GM19372 (cell line): ENCODE results near the gene IL4I1.

Experiments used
- ATAC-seq: cut with Tn5 transposase; IDR thresholded peaks from one replicate; pipeline ENCODE4 v1.9.1; 2021; ENCODE audit warnings: mild to moderate bottlenecking, low read depth, moderate library complexity; ENCODE audit not compliant: unreplicated experiment

Gene IL4I1

DNA sequence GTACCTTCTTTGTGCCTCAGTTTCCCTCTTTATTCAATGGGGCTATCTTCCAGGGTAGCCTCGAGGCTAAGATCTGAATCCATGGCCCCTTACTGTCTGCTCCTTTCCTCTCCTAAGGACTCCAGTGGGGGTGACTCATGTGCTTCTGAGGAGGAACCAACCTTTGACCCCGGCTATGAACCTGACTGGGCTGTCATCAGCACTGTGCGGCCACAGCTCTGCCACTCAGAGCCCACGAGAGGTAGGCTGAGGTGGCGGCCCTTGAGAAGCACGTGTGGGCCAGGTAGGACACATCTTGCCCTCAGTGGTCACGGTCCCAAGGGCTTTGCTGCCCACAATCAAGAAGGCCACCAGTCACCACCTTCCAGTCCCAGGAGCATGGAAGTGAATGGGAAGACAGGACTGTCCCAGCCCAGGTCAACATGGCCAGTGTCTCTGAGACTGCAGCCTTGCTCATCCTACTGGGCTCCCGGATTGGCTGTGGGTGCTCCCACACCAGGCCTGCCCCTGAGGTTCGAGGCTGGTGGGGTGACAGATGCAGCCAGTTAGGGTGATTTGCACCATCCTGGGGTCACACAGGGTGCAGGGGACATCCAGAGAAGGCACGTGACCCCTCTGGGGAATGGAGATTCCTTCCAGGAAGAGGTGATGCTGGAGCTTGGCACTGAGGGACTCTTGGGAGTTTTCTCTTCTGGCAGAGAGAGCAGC lies 16.4 kb downstream of the IL4I1 start:
- no peak for ATAC-seq

DNA sequence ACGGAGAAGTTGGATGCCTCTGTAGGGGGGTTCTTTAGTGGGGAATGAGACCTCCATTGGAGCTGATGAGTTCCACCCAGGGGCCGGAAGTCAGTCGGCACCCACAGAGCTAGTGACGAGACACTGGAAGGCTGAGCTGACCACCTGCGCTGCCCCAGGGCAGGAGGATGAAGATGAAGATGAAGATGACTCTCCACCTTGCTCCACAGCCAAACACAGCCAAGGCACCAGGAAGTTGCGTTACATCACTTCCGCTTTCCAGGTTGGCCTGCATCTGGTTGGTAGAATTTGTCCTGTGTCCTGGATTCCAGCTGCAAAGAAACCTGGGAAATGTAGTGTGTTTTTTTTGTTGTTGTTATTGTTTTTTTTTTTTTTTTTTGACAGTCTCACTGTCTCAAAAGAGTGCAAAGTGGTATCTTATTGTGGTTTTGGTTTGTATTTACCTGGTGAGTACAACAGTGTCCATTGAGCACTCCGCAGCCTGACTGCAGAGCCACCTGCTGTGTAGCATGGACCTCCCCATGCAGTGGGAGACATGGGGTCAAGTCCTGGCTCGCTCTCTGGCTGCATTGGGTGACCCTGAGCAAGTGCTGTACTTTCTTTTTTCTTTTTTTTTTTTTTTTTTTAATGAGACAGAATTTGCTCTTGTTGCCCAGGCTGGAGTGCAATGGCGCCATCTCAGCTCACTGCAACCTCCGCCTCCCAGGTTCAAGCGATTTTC lies 17.3 kb downstream of the IL4I1 start:
- no peak for ATAC-seq

DNA sequence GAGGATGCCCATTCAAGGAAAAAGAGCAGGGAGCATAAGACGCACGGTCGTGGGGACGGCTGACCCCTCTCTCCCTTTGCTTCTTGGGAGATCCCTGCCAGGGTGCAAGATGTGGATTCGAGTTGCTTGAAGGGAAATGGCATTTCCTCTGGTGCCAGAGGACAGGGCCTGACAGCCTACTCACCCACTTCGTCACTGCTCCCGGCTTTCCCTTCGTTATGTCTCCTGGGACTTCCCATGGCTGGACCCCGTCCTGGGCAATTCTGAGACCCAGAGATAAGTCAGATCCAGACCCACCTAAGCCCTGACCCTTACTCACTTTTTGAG lies 18.0 kb downstream of the IL4I1 start:
- no peak for ATAC-seq

DNA sequence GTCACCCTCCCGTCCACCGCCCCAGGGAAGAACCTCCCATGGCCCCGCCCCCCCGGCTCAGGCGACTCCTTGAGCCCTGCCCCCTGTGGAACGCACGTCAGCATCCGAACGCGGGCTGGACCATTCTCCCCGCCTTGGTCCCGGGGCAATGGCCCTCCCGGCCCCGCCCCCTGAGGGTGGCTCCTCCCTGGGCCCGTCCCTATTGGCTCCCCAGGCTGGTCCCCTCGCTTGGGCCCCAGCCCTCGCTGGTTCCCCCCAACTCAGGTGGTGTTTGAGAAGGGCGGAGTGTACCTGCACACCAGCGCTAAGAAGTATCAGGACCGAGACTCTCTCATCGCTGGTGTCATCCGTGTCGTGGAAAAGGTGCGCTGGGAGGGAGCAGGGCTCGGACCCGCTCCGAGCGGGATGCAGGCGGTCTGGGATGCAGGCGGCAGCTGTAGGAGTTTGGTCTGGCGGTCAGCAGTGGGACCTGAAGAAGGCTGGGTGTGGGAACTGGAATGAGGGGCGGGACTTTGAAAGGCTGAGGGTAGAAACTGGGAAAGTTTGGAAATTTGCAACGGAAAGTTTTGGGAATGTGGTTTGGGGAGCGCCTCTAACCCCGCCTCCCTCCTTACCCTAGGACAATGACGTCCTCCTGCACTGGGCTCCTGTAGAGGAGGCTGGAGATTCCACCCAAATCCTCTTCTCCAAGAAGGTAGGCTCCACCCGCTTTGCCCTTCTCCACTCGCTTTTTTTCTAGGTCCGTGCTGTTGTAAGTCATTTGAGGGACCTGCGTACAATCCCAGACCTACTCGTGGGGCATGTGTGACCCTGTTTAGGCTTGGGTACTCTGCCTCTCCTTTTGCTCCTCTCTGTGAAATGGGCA lies 18.6 kb downstream of the IL4I1 start:
- peak; percentile 43 for ATAC-seq

- peak; percentile 52 for ATAC-seq
These were observed 19.4 kb downstream of the IL4I1 start, which contains the start of the genes AKT1S1 and TBC1D17 for GRCh38 chr19:49877020-49877878. Gene AKT1S1 (minus strand): TSS chr19:49877355. CDS start chr19:49873295, 4,060 bp downstream. Gene TBC1D17 (plus strand): TSS chr19:49877702. CDS start chr19:49877724, 22 bp downstream.

GRCh38 chr19:49876422-49877019 lies 20.2 kb downstream of the IL4I1 start:
- peak; percentile 43 for ATAC-seq

- no peak for ATAC-seq
These were observed 20.7 kb downstream of the IL4I1 start for GRCh38 chr19:49875857-49876421.

DNA sequence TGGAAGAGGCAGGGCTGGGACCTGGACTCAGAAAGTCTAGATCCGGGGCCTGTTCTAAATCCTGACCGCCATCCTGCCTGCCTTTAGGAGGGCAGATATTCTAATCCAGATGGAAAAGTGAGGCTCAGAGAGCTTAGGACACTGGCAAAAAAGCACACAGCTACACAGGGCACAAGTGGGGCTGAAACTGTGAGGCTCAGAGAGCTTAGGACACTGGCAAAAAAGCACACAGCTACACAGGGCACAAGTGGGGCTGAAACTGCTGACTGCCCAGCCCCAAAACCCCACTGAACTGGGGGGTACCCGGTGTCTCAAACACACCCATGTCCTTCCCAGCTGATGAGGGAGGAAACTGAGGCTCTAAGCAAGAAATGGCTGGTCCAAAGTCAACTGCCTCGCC lies 21.5 kb downstream of the IL4I1 start:
- ATAC-seq, result no peak

- ATAC-seq, result no peak
These were observed 22.1 kb downstream of the IL4I1 start for GRCh38 chr19:49874503-49875157.

DNA sequence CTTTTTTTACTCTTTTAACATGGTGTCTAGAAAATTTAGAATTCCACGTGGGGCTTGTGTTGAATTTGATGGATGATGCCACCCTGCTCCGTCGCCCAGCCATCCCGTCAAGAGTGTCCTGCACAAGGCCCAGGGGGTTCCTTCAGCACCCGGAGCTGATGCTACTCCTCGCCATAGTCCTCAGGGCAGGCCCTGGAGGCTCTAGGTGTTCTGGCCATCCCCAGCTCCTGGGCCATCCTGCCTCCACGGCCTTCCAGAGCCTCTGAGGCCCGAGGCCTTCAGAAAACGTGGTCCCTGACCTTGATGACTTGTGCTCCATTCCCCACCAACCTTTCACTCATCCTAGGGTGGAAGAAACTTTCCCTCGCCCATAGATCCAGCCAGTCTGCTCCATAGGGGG lies 22.9 kb downstream of the IL4I1 start:
- ATAC-seq, result no peak

GRCh38 chr19:49873129-49873521 lies 23.6 kb downstream of the IL4I1 start:
- no peak for ATAC-seq

GRCh38 chr19:49872245-49873128 lies 24.2 kb downstream of the IL4I1 start:
- ATAC-seq, result no peak

DNA sequence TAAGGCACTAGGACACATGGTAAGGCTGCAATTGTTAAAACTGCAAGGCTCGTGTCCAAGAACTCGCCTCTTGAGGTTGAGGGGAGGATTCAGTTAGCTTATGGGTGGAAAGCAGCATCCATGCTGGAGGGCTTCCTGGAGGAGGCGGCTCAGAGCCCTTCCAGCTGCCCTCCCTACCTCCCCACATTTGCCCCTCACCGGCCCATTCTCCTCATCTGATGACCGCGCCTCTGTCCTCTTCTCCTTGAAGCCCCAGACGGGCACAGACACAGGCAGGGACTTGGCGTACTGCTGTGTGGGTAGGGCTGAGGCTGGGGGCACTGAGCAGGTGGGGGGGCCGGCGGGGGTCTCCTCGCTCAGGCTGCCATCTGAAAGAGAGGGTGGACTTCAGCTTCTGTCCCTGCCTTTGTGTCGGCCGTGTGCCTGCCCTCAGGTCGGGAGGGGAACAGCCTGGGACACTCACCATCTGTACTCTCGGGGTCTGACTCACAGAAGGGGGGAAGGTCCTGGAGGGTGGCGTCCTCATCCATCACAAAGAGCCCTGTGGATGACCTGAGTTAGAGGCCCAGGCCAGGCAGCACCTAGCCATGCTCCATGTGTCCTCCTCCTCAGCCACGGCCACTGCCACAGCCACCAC lies 25.2 kb downstream of the IL4I1 start:
- no peak for ATAC-seq

DNA sequence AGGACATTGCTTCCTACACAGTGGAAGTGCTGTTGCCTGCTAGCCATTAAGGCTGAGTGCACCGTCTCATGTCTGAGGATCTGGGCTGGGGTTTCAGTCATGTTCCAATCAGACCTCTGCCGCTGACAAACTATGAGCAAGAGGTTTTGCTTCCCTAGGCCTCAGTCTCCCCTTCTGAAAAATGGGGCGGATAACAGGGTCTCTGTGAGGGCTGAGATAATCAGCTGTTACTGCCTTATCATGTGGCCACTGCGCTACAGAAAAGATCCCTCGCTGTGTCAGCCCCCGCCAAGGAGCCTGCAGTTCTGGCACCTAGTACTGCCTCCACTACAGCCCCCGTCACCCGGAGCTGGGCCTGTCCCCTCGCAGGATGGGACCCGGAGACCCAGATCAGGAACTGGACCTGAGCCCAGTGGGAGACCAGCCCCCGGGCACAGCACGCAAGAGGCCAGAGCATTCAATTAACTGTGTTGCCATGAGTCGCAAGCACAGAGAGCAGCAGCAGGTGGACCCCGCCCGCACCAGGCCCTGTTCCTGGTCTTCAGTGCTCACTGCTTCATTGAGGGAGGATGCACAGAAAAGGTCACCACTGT lies 26.3 kb downstream of the IL4I1 start:
- ATAC-seq, result no peak

GRCh38 chr19:49869484-49870308 lies 27.0 kb downstream of the IL4I1 start:
- ATAC-seq, result peak; percentile 62

DNA sequence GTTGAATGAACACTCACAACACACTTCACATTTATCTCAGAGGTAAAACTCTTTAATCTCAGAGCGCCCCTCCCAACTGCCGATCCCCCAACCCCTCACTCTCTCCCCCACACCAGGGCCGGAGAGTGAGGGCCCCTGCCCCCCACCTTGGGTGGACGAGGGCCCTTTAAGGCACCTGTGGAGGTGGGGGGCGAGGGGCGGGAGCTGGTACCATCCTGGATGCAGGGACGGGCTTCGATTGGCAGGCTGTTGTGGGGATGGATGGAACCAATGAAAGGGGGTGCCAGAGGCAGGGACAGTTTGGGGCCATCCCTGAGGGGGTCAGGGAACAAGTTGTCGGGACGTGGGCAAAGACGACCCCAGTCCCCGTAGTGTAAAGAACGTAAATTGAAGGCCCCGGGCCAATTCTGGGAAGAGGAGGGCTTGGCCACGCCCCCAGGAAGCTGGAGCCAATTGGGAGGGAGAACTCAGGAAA lies 27.6 kb downstream of the IL4I1 start:
- ATAC-seq, result peak; percentile 6
